SU-DHL-6 (cell line): ENCODE measurements around the gene TMEM200B.

Experiments used
- H2AFZ ChIP-seq: fragments of 200-600 bp; sonication (generic); 2 replicates; pipeline ENCODE4 v1.6.1; 2014; ENCODE audit warnings: low read depth, mild to moderate bottlenecking, moderate library complexity, mixed read lengths, antibody characterized with exemption, low read length; ENCODE audit not compliant: severe bottlenecking
- H3F3A ChIP-seq: fragments of 200-600 bp; shearing (Covaris generic); 2 replicates; pipeline ENCODE4 v1.6.0; 2016; ENCODE audit warnings: antibody characterized with exemption, mild to moderate bottlenecking; ENCODE audit not compliant: insufficient read depth
- H3K27ac ChIP-seq: fragments of 200-600 bp; sonication (generic); 2 replicates; pipeline ENCODE4 v1.5.1; 2016; ENCODE audit warnings: low read depth, mild to moderate bottlenecking, low read length, moderate library complexity, mixed read lengths
- H3K27me3 ChIP-seq: fragments of 200-600 bp; sonication (generic), shearing (Covaris generic); 2 replicates; pipeline ENCODE4 v1.6.0; 2014; ENCODE audit warnings: mild to moderate bottlenecking, low read length
- H3K36me3 ChIP-seq: fragments of 200-600 bp; sonication (generic); 2 replicates; pipeline ENCODE4 v1.6.1; 2014; ENCODE audit warnings: mild to moderate bottlenecking, low read length, mixed read lengths
- H3K4me2 ChIP-seq: fragments of 300-600, 200-600 bp; shearing (Covaris generic), sonication (generic); 2 replicates; pipeline ENCODE4 v1.6.0; 2014; ENCODE audit warnings: low read length, low read depth, mild to moderate bottlenecking; ENCODE audit not compliant: poor library complexity, severe bottlenecking
- H3K4me3 ChIP-seq: fragments of 200-600 bp; sonication (generic); 2 replicates; pipeline ENCODE4 v1.5.1; 2014; ENCODE audit warnings: antibody characterized with exemption, low read length, mild to moderate bottlenecking, mixed read lengths; ENCODE audit not compliant: insufficient read depth, poor library complexity, severe bottlenecking
- H3K79me2 ChIP-seq: fragments of 200-600 bp; sonication (generic); 2 replicates; pipeline ENCODE4 v1.6.1; 2014; ENCODE audit warnings: mild to moderate bottlenecking, low read length, moderate library complexity; ENCODE audit not compliant: insufficient read depth
- H3K9ac ChIP-seq: fragments of 200-600 bp; sonication (generic); 2 replicates; pipeline ENCODE4 v1.7.0; 2014; ENCODE audit warnings: mild to moderate bottlenecking, low read length
- H3K9me2 ChIP-seq: fragments of 200-600 bp; sonication (generic); replicated peaks from 2 replicates; pipeline ENCODE4 v1.6.1; 2014; ENCODE audit warnings: low read length; ENCODE audit not compliant: insufficient read depth
- H3K9me3 ChIP-seq: fragments of 200-600 bp; sonication (generic); 2 replicates; pipeline ENCODE4 v1.6.1; 2014; ENCODE audit warnings: low read length, mixed read lengths; ENCODE audit not compliant: insufficient read depth
- H4K20me1 ChIP-seq: fragments of 200-600 bp; sonication (generic); 2 replicates; pipeline ENCODE4 v1.6.1; 2014; ENCODE audit warnings: low read depth, mild to moderate bottlenecking, antibody characterized with exemption, low read length, moderate library complexity, mixed read lengths
- EZH2phosphoT487 ChIP-seq: fragments of 200-600 bp; sonication (generic), shearing (Covaris generic); conservative IDR thresholded peaks from 2 replicates; pipeline ENCODE4 v1.6.1; 2018; ENCODE audit warnings: mild to moderate bottlenecking, antibody characterized with exemption, low read length, moderate library complexity, mixed read lengths
- TF ChIP-seq, protein P1 (sequence below): fragments of 200-600 bp; sonication (generic); IDR thresholded peaks from one replicate; pipeline ENCODE4 v1.5.1; 2017; ENCODE audit warnings: antibody characterized with exemption, mild to moderate bottlenecking, low read length, moderate library complexity; ENCODE audit not compliant: insufficient read depth, poor library complexity, severe bottlenecking

The TMEM200B gene

DNA sequence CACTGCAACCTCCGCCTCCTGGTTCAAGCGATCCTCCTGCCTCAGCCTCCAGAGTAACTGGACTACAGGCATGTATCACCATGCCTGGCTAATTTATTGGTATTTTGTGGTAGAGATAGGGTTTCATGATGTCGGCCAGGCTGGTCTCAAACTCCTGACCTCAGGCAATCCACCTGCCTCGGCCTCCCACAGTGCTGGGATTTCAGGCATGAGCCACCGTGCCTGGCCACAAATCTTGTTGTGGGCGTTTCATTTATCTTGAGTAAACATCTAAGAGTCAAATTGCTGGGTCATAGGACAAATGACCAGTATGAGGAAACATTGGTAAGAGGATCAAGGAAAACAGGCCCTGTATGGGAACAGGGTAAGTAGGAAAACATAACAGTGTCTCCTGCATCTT is 17.9 kb downstream of the TMEM200B start:
- Histone ChIP-seq H2AFZ (no peak overlapping the region), H4K20me1 (no peaks in the 10 kb centered on the region), H3K4me3 (no peak overlapping the region), H3K27me3 (no peaks in the 10 kb centered on the region), H3K79me2 (no peaks in the 10 kb centered on the region), H3F3A (no peaks in the 10 kb centered on the region), H3K27ac (no peak overlapping the region), H3K9me2 (no peaks in the 10 kb centered on the region), H3K9me3 (no peaks in the 10 kb centered on the region), H3K9ac (no peak overlapping the region), H3K4me2 (no peak overlapping the region), H3K36me3 (no peaks in the 10 kb centered on the region)
- TF ChIP-seq EZH2phosphoT487, result no peak
- TF ChIP-seq, protein P1, sequence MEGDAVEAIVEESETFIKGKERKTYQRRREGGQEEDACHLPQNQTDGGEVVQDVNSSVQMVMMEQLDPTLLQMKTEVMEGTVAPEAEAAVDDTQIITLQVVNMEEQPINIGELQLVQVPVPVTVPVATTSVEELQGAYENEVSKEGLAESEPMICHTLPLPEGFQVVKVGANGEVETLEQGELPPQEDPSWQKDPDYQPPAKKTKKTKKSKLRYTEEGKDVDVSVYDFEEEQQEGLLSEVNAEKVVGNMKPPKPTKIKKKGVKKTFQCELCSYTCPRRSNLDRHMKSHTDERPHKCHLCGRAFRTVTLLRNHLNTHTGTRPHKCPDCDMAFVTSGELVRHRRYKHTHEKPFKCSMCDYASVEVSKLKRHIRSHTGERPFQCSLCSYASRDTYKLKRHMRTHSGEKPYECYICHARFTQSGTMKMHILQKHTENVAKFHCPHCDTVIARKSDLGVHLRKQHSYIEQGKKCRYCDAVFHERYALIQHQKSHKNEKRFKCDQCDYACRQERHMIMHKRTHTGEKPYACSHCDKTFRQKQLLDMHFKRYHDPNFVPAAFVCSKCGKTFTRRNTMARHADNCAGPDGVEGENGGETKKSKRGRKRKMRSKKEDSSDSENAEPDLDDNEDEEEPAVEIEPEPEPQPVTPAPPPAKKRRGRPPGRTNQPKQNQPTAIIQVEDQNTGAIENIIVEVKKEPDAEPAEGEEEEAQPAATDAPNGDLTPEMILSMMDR, result no peak

DNA sequence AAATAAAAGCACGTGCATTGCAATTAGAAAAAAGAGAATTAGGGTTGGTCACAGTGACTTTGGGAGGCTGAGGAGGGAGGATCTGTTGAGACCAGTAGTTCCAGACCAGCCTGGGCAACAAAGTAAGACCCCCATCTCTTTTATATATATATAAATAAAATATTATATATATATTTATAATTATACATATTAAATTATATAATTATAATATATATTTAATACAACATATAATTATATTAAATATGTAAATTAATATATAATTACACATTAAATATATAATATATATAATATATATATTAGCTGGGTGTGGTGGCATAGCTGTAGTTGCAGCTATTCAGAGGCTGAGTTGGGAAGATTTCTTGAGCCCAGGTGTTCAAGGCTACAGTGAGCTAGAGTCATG is 23.2 kb downstream of the TMEM200B start:
- TF ChIP-seq, protein P1, result no peak
- TF ChIP-seq EZH2phosphoT487, result no peak
- H3K36me3 ChIP-seq, result peaks cover 10% of the 10 kb centered on the region

DNA sequence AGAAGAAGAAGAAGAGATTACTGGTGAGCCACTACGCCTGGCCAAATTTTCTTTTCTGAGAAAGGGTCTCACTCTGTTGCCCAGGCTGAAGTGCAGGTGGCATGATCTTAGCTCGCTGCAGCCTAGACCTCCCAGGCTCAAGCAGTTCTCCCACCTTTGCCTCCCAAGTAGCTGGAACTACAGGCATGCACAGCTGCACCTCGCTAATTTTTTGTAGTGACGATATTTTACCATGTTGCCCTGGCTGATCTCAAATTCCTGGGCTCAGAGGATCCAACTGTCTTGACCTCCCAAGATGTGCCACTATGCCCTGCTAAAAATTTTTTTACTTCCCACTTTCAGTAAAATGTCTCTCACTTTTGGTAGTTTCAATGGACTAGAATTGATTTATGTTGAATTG is 24.4 kb downstream of the TMEM200B start:
- Histone ChIP-seq H3K4me3 (no peak overlapping the region), H2AFZ (no peak overlapping the region), H3K9ac (no peak overlapping the region), H3K36me3 (peaks cover 13% of the 10 kb centered on the region), H3K27me3 (no peaks in the 10 kb centered on the region), H3F3A (no peaks in the 10 kb centered on the region), H3K9me3 (no peaks in the 10 kb centered on the region), H3K79me2 (no peaks in the 10 kb centered on the region), H3K27ac (no peak overlapping the region), H3K4me2 (no peak overlapping the region), H3K9me2 (no peaks in the 10 kb centered on the region), H4K20me1 (no peaks in the 10 kb centered on the region)
- TF ChIP-seq EZH2phosphoT487, result no peak
- TF ChIP-seq, protein P1, result no peak

More for the DNA sequence above, 23.2 kb downstream of the TMEM200B start:
- H3K27me3 ChIP-seq, result no peaks in the 10 kb centered on the region
- H4K20me1 ChIP-seq, result no peaks in the 10 kb centered on the region
- H3K9me3 ChIP-seq, result no peaks in the 10 kb centered on the region
- no peak overlapping the region for H3K27ac ChIP-seq
- H3K79me2 ChIP-seq, result no peaks in the 10 kb centered on the region
- H3K4me2 ChIP-seq, result no peak overlapping the region
- no peak overlapping the region for H3K9ac ChIP-seq
- no peak overlapping the region for H2AFZ ChIP-seq
- no peak overlapping the region for H3K4me3 ChIP-seq
- H3F3A ChIP-seq, result no peaks in the 10 kb centered on the region
- H3K9me2 ChIP-seq, result no peaks in the 10 kb centered on the region
